HepG2 (cell line): Measurements from ENCODE around the gene TRMT112. TPM values are rescaled to one million over a fixed set of nuclear protein-coding genes. Genes with fewer than 3 reads are reported as not detected.
A peak's percentile ranks its signal among the peaks of the same experiment; 100 is the strongest.

Experiments used
- ARNT ChIP-seq: fragments of 450-650 bp; IDR thresholded peaks from 2 replicates; pipeline ENCODE4 v1.6.1; 2017
- BRF2 ChIP-seq: sonication (generic); formaldehyde crosslinking; IDR thresholded peaks from 2 replicates; pipeline ENCODE4 v1.8.1; 2022; ENCODE audit warnings: mild to moderate bottlenecking, missing genetic modification reagents
- DR1 ChIP-seq: sonication (generic); formaldehyde crosslinking; IDR thresholded peaks from 2 replicates; pipeline ENCODE4 v1.8.0; 2021; ENCODE audit warnings: mild to moderate bottlenecking, missing genetic modification reagents, inconsistent platforms
- E2F5 ChIP-seq: sonication (generic); formaldehyde crosslinking; conservative IDR thresholded peaks from 2 replicates; pipeline ENCODE4 v1.4.0; 2020; ENCODE audit warnings: missing genetic modification reagents
- FOSL2 ChIP-seq: sonication (generic); formaldehyde crosslinking; IDR thresholded peaks from 2 replicates; pipeline ENCODE4 v1.4.0; 2020; ENCODE audit warnings: missing genetic modification reagents
- GRHL1 ChIP-seq: sonication (generic); formaldehyde crosslinking; conservative IDR thresholded peaks from 2 replicates; pipeline ENCODE4 v1.8.0; 2022; ENCODE audit warnings: missing genetic modification reagents
- MLLT10 ChIP-seq: sonication (generic); formaldehyde crosslinking; IDR thresholded peaks from 2 replicates; pipeline ENCODE4 v1.4.0; 2020; ENCODE audit warnings: missing genetic modification reagents
- MXD1 ChIP-seq: sonication (generic); formaldehyde crosslinking; IDR thresholded peaks from 2 replicates; pipeline ENCODE4 v1.4.0; 2020; ENCODE audit warnings: mild to moderate bottlenecking, missing genetic modification reagents
- NCOA2 ChIP-seq: sonication (generic); formaldehyde crosslinking; IDR thresholded peaks from 2 replicates; pipeline ENCODE4 v1.8.0; 2022; ENCODE audit warnings: inconsistent platforms
- NFAT5 ChIP-seq: sonication (generic); formaldehyde crosslinking; IDR thresholded peaks from 2 replicates; pipeline ENCODE4 v1.4.0; 2020; ENCODE audit warnings: missing genetic modification reagents
- NFE2L1 ChIP-seq: sonication (generic); formaldehyde crosslinking; IDR thresholded peaks from 2 replicates; pipeline ENCODE4 v1.4.0; 2020; ENCODE audit warnings: missing genetic modification reagents, mild to moderate bottlenecking, borderline replicate concordance
- POLR2G ChIP-seq: fragments of 200-400 bp; formaldehyde crosslinking; IDR thresholded peaks from 2 replicates; pipeline ENCODE4 v1.6.1; 2018; ENCODE audit warnings: mild to moderate bottlenecking, low read depth, low read length, moderate library complexity
- ZBTB43 ChIP-seq: sonication (generic); formaldehyde crosslinking; conservative IDR thresholded peaks from 2 replicates; pipeline ENCODE4 v1.4.0; 2020; ENCODE audit warnings: missing genetic modification reagents
- ZFP36 ChIP-seq: fragments of 150-350 bp; IDR thresholded peaks from 2 replicates; pipeline ENCODE4 v1.6.1; 2018; ENCODE audit warnings: borderline replicate concordance, low read length, low read depth; ENCODE audit not compliant: partially characterized antibody
- ZNF225 ChIP-seq: sonication (generic); formaldehyde crosslinking; IDR thresholded peaks from 2 replicates; pipeline ENCODE4 v1.4.0; 2020; ENCODE audit warnings: mild to moderate bottlenecking, missing genetic modification reagents
- ZNF501 ChIP-seq: sonication (generic); formaldehyde crosslinking; IDR thresholded peaks from 2 replicates; pipeline ENCODE4 v1.5.1; 2020; ENCODE audit warnings: mild to moderate bottlenecking, moderate library complexity, missing genetic modification reagents
- ZNF629 ChIP-seq: sonication (generic); formaldehyde crosslinking; conservative IDR thresholded peaks from 2 replicates; pipeline ENCODE4 v1.5.0; 2020; ENCODE audit warnings: missing genetic modification reagents
- ZNF737 ChIP-seq: sonication (generic); formaldehyde crosslinking; IDR thresholded peaks from 2 replicates; pipeline ENCODE4 v1.5.0; 2020; ENCODE audit warnings: missing genetic modification reagents, mild to moderate bottlenecking, borderline replicate concordance
- ZNF75D ChIP-seq: sonication (generic); formaldehyde crosslinking; IDR thresholded peaks from 2 replicates; pipeline ENCODE4 v1.8.1; 2023; ENCODE audit warnings: missing genetic modification reagents, mild to moderate bottlenecking, borderline replicate concordance
- polyA plus RNA-seq, 8 experiments: library from polyadenylated mRNA; depleted of rRNA in 3 of 8; stranded (reverse) in 7 of 8; unstranded in 1 of 8; fragments of >200 nt; fragmentation: Illumina TruSeq in 4 of 8; extraction: Trizol in 4 of 8; gene quantifications; 2 replicates each; pipeline versions ENCODE4 v1.2.1 to v1.2.3, GENCODE V29; 2011 to 2016; ENCODE audit warnings: low read depth in 4 of 8, missing spikeins in 1 of 8, mixed read lengths in 1 of 8; ENCODE audit not compliant: insufficient read depth in 1 of 8
- total RNA-seq, 5 experiments: library from RNA; depleted of rRNA; stranded (reverse); fragments of >200 nt; fragmentation: Illumina TruSeq; extraction: Trizol; gene quantifications; 2 replicates each; pipeline ENCODE4 v1.2.3, GENCODE V29; 2016; ENCODE audit warnings: low read depth in 1 of 5

Gene TRMT112
- total and polyA plus RNA-seq, 2 of the 13 experiments (the other 11 are each of a cell fraction or from before 2014, with no cell fraction given), result 186 to 409 TPM

- TF ChIP-seq ZBTB43 (CRISPR knock-in tag), result peak; percentile 98
- no peak for TF ChIP-seq BRF2
- no peak for TF ChIP-seq ZFP36
- TF ChIP-seq ZNF75D (CRISPR knock-in tag), result no peak
- no peak for TF ChIP-seq ZNF225 (CRISPR knock-in tag)
- TF ChIP-seq NCOA2, result peak; percentile 53
- TF ChIP-seq E2F5 (CRISPR knock-in tag), result no peak
- TF ChIP-seq GRHL1 (CRISPR knock-in tag), result no peak
- no peak for TF ChIP-seq NFAT5 (CRISPR knock-in tag)
- no peak; the same call in 1 of the 2 replicates for TF ChIP-seq ZNF629 (CRISPR knock-in tag)
- TF ChIP-seq MXD1, result no peak; the same call in 1 of the 2 replicates
- peak; percentile 53; the same call in 1 of the 2 replicates for TF ChIP-seq FOSL2 (CRISPR knock-in tag)
- TF ChIP-seq POLR2G, result peak; percentile 70; the same call in 1 of the 2 replicates
- TF ChIP-seq ZNF501 (CRISPR knock-in tag), result peak; percentile 97
- TF ChIP-seq NFE2L1 (CRISPR knock-in tag), result no peak
- no peak for TF ChIP-seq ZNF737 (CRISPR knock-in tag)
- no peak for TF ChIP-seq ARNT
- no peak for TF ChIP-seq MLLT10 (CRISPR knock-in tag)
- TF ChIP-seq DR1 (CRISPR knock-in tag), result no peak
Measured at GRCh38 chr11:64269540-64270220, 47.7 kb downstream of the TRMT112 start (continued).
